GM18909 (cell line): Measurements from ENCODE around the gene GXYLT1.
"Not testable (repeated sequence)": the region's sequence is repeated elsewhere in the genome, so short reads cannot be mapped to it uniquely, and the experiment has no call there.

Experiments
- ATAC-seq: cut with Tn5 transposase; IDR thresholded peaks from one replicate; pipeline ENCODE4 v1.9.1; 2021; ENCODE audit warnings: mild to moderate bottlenecking; ENCODE audit not compliant: unreplicated experiment, poor library complexity

Gene GXYLT1

GRCh38 chr12:42145552-42146215 lies 1.0 kb upstream of the GXYLT1 start:
- no peak for ATAC-seq

GRCh38 chr12:42145197-42145549 lies 499 bp upstream of the GXYLT1 start:
- ATAC-seq, result no peak

GRCh38 chr12:42144158-42144407 lies 591 bp downstream of the GXYLT1 start:
- no peak for ATAC-seq

- ATAC-seq, result no peak
Observed at GRCh38 chr12:42143452-42144157, 1.1 kb downstream of the GXYLT1 start.

- ATAC-seq, result no peak
Observed at GRCh38 chr12:42141981-42142606, 2.6 kb downstream of the GXYLT1 start.

GRCh38 chr12:42140901-42141300 lies 3.8 kb downstream of the GXYLT1 start:
- no peak for ATAC-seq

- ATAC-seq, result no peak
Observed at GRCh38 chr12:42135259-42135814, 9.3 kb downstream of the GXYLT1 start.

- ATAC-seq, result no peak
Observed at GRCh38 chr12:42130672-42131402, 13.8 kb downstream of the GXYLT1 start.

GRCh38 chr12:42129595-42130204 lies 15.0 kb downstream of the GXYLT1 start:
- no peak for ATAC-seq

GRCh38 chr12:42128888-42129287 lies 15.8 kb downstream of the GXYLT1 start:
- ATAC-seq, result no peak

GRCh38 chr12:42128327-42128726 lies 16.3 kb downstream of the GXYLT1 start:
- no peak for ATAC-seq

- ATAC-seq, result no peak
Observed at GRCh38 chr12:42126963-42127362, 17.7 kb downstream of the GXYLT1 start.

- no peak for ATAC-seq
Observed at GRCh38 chr12:42125388-42125767, 19.3 kb downstream of the GXYLT1 start.

GRCh38 chr12:42124764-42125387 lies 19.8 kb downstream of the GXYLT1 start:
- no peak for ATAC-seq

GRCh38 chr12:42119085-42119633 lies 25.5 kb downstream of the GXYLT1 start:
- ATAC-seq, result no peak

GRCh38 chr12:42118136-42118879 lies 26.4 kb downstream of the GXYLT1 start:
- ATAC-seq, result no peak

- ATAC-seq, result no peak
Observed at GRCh38 chr12:42109031-42109430, 35.6 kb downstream of the GXYLT1 start.

- ATAC-seq, result not testable (repeated sequence)
Observed at GRCh38 chr12:42106791-42107190, 37.9 kb downstream of the GXYLT1 start.

- ATAC-seq, result no peak
Observed at GRCh38 chr12:42104784-42105183, 39.9 kb downstream of the GXYLT1 start.
